ENCODE data around the gene PDE7B.

PDE7B gene

GRCh38 chr6:135974426-135974825, 122.9 kb downstream of the PDE7B start:
- TF ChIP-seq REST (IDR thresholded peaks at IDR 0.05; ENCODE audit: insufficient read depth in 1 of 2, low read depth in 2 of 2, low read length in 2 of 2) (no peak), POLR2AphosphoS5 (IDR thresholded peaks at IDR 0.05; ENCODE audit: low read depth, low read length) (no peak), SIN3A (IDR thresholded peaks at IDR 0.05; ENCODE audit: borderline replicate concordance, insufficient read depth, low read length) (no peak)

- no peak for TF ChIP-seq REST (IDR thresholded peaks at IDR 0.05; ENCODE audit: insufficient read depth in 1 of 2, low read depth in 2 of 2, low read length in 2 of 2)
- TF ChIP-seq POLR2AphosphoS5 (IDR thresholded peaks at IDR 0.05; ENCODE audit: low read depth, low read length) = no peak
- TF ChIP-seq SIN3A (IDR thresholded peaks at IDR 0.05; ENCODE audit: borderline replicate concordance, insufficient read depth, low read length) = no peak
- no peak for TF ChIP-seq TAF1 (IDR thresholded peaks at IDR 0.05; ENCODE audit: borderline replicate concordance, insufficient read depth, low read length)
- TF ChIP-seq FOXP2 (optimal IDR thresholded peaks at IDR 0.05; ENCODE audit: borderline replicate concordance, extremely low read depth, extremely low read length, insufficient read depth) = no peak
Observed at GRCh38 chr6:135976585-135976984, 125.1 kb downstream of the PDE7B start.

- TF ChIP-seq SIN3A (IDR thresholded peaks at IDR 0.05; ENCODE audit: borderline replicate concordance, insufficient read depth, low read length) = no peak
- no peak for TF ChIP-seq TAF1 (IDR thresholded peaks at IDR 0.05; ENCODE audit: borderline replicate concordance, insufficient read depth, low read length)
- TF ChIP-seq REST (IDR thresholded peaks at IDR 0.05; ENCODE audit: insufficient read depth in 1 of 2, low read depth in 2 of 2, low read length in 2 of 2) = peak; percentile 47 to 85; a peak in 3 of 4 replicates
- TF ChIP-seq FOXP2 (optimal IDR thresholded peaks at IDR 0.05; ENCODE audit: borderline replicate concordance, extremely low read depth, extremely low read length, insufficient read depth) = no peak
- no peak for TF ChIP-seq POLR2AphosphoS5 (IDR thresholded peaks at IDR 0.05; ENCODE audit: low read depth, low read length)
Observed at GRCh38 chr6:135983093-135983492, 131.6 kb downstream of the PDE7B start.

GRCh38 chr6:135983718-135984343, 132.3 kb downstream of the PDE7B start:
- no peak for TF ChIP-seq SIN3A (IDR thresholded peaks at IDR 0.05; ENCODE audit: borderline replicate concordance, insufficient read depth, low read length)
- no peak for TF ChIP-seq POLR2AphosphoS5 (IDR thresholded peaks at IDR 0.05; ENCODE audit: low read depth, low read length)
- no peak for TF ChIP-seq REST (IDR thresholded peaks at IDR 0.05; ENCODE audit: insufficient read depth in 1 of 2, low read depth in 2 of 2, low read length in 2 of 2)
- no peak for TF ChIP-seq TAF1 (IDR thresholded peaks at IDR 0.05; ENCODE audit: borderline replicate concordance, insufficient read depth, low read length)
- TF ChIP-seq FOXP2 (optimal IDR thresholded peaks at IDR 0.05; ENCODE audit: borderline replicate concordance, extremely low read depth, extremely low read length, insufficient read depth) = no peak

GRCh38 chr6:135985471-135985870, 134.0 kb downstream of the PDE7B start:
- no peak for TF ChIP-seq POLR2AphosphoS5 (IDR thresholded peaks at IDR 0.05; ENCODE audit: low read depth, low read length)
- no peak for TF ChIP-seq REST (IDR thresholded peaks at IDR 0.05; ENCODE audit: insufficient read depth in 1 of 2, low read depth in 2 of 2, low read length in 2 of 2)
- no peak for TF ChIP-seq FOXP2 (optimal IDR thresholded peaks at IDR 0.05; ENCODE audit: borderline replicate concordance, extremely low read depth, extremely low read length, insufficient read depth)
- no peak for TF ChIP-seq TAF1 (IDR thresholded peaks at IDR 0.05; ENCODE audit: borderline replicate concordance, insufficient read depth, low read length)
- TF ChIP-seq SIN3A (IDR thresholded peaks at IDR 0.05; ENCODE audit: borderline replicate concordance, insufficient read depth, low read length) = no peak

Measured in PFSK-1 (cell line).